ENCODE measurements around the gene ZDHHC7. TPM values are rescaled to one million over a fixed set of nuclear protein-coding genes. Genes with fewer than 3 reads are reported as not detected.

ZDHHC7 gene
- total and polyA plus RNA-seq, 2 of the 8 experiments (the other 6 are each of a cell fraction or from before 2014, with no cell fraction given) = 40.5 to 56.3 TPM

DNA sequence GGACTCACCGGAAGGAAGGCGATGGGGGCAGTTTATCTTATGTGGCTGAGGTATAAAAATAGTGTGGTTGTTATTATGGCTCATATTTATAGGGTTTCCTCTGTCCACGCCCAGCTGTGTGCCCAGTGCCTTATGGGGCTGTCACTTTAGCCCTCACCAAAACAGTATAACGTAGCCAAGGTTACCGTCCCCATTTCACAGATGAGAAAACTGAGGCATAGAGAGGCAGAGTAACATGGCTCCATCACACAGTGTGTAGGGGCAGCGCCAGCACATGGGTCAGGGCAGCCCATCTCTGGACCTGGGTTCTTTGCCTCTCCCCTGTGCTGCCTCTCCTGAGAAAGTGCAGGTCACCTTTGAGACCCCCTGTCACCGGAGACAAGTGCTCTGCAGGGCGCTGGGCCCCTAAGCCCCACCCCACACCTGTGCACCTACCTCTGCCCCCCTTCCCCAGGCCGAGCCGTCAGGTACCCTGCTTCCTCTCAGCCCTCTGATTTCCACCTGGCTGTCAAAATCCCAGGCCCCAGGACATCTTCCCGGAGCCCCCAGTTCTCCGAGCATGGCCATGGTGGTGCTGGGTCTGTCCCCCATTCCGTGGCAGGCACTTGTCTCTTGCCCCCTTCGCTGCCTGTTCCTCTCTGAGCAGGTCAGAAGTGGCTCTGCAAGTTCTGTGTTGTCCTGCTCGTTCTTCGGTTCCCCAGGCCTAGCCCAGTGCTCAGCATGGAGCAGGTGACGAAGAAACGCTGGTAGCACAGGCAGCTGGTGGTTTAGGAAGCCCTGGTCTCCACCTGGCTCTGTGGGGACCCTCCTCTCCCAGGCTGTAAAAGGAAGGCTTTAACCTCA lies 23.5 kb upstream of the ZDHHC7 start (continued):
- TF ChIP-seq CHD7 (IDR thresholded peaks at IDR 0.05; ENCODE audit: insufficient replicate concordance, low read length) (no peak), SAP30 (IDR thresholded peaks at IDR 0.05; ENCODE audit: insufficient read depth, insufficient replicate concordance, low read length) (no peak), PHF8 (conservative IDR thresholded peaks at IDR 0.05; ENCODE audit: low read depth, low read length) (no peak), EP300 (IDR thresholded peaks at IDR 0.05; ENCODE audit: borderline replicate concordance in 1 of 2, low read depth in 2 of 2, low read length in 2 of 2) (no peak), EGR1 (IDR thresholded peaks at IDR 0.05; ENCODE audit: borderline replicate concordance, low read depth, low read length) (no peak), TCF12 (IDR thresholded peaks at IDR 0.05; ENCODE audit: low read depth, low read length) (no peak), SIX5 (IDR thresholded peaks at IDR 0.05; ENCODE audit: low read depth, low read length) (no peak)
- TF ChIP-seq, protein P1, sequence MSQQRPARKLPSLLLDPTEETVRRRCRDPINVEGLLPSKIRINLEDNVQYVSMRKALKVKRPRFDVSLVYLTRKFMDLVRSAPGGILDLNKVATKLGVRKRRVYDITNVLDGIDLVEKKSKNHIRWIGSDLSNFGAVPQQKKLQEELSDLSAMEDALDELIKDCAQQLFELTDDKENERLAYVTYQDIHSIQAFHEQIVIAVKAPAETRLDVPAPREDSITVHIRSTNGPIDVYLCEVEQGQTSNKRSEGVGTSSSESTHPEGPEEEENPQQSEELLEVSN (IDR thresholded peaks at IDR 0.05) = no peak

Data from H1 (cell line).